ENCODE results near the gene SSMEM1.
"Not testable (repeated sequence)": the region's sequence is repeated elsewhere in the genome, so short reads cannot be mapped to it uniquely, and the experiment has no call there.

DNA sequence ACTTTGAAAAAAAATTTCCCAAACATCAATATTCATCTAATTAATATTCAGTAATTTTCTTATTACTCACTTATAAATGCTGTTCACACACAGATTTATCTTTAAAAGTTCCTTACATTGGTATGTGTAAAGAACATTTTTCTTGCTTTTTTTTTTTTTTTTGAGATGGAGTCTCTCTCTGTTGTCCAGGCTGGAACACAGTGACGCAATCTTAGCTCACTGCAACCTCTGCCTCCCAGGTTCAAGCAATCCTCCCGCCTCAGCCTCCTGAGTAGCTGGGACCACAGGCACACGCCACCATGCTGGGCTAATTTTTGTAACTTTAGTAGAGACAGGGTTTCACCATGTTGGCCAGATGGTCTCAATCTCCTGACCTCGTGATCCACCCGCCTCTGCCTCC, 23.3 kb upstream of the SSMEM1 start:
- TF ChIP-seq CTCF (conservative IDR thresholded peaks at IDR 0.05; ENCODE audit: low read length); EZH2phosphoT487 (IDR thresholded peaks at IDR 0.05; ENCODE audit: borderline replicate concordance, low read depth, low read length): not testable (repeated sequence)
